GM12878 (cell line): ENCODE measurements around the gene NLN. TPM values are rescaled to one million over a fixed set of nuclear protein-coding genes. Genes with fewer than 3 reads are reported as not detected.

ENCODE experiments used
- ATAC-seq: fragments of 200-7000 bp; cut with Tn5 transposase; 3 replicates; pipeline ENCODE4 v1.9.1; 2020; ENCODE audit warnings: mild to moderate bottlenecking, moderate library complexity
- BruUV-seq: library from RNA; stranded (reverse); fragments of 400-500 nt; replicated peaks from 2 replicates; lab custom pipeline; 2021; lab: Mats Ljungman, UMichigan
- CTCF ChIA-PET: fragments of 300-600 bp; sonication (Branson Sonifier 250); formaldehyde crosslinking; extraction: SDS; loops from one replicate; lab custom pipeline; 2021; ENCODE audit warnings: inconsistent platforms; lab: Yijun Ruan, JAX
- POLR2A ChIA-PET: fragments of 350-600 bp; formaldehyde crosslinking; extraction: SDS; loops from one replicate; lab custom pipeline; 2021; ENCODE audit warnings: inconsistent platforms; lab: Charles Lee
- RAD21 ChIA-PET: fragments of 300-600 bp; sonication (Branson Sonifier 250); formaldehyde crosslinking; loops from one replicate; lab custom pipeline; 2023; ENCODE audit warnings: antibody characterized with exemption; ENCODE audit not compliant: unreplicated experiment; lab: Charles Lee
- SMC1A ChIA-PET: fragments of 300-600 bp; sonication (Branson Sonifier 250); formaldehyde crosslinking; loops from one replicate; lab custom pipeline; 2023; ENCODE audit not compliant: unreplicated experiment, uncharacterized antibody; lab: Charles Lee
- DNase-seq: peaks from one replicate; pipeline ENCODE4 v3.0.0-alpha.2; 2011; ENCODE audit warnings: low read depth, low spot score
- FAIRE-seq: peaks from 3 replicates; lab custom pipeline; 2011; peaks lifted over from hg19 to GRCh38; lab: Jason Lieb, UNC
- H2AFZ ChIP-seq: 2 replicates; pipeline ENCODE4 v1.6.0; 2011; ENCODE audit warnings: low read depth, low read length, control low read depth; ENCODE audit not compliant: control insufficient read depth
- H3K27ac ChIP-seq: 2 replicates; pipeline ENCODE4 v1.5.1; 2011; ENCODE audit warnings: control low read depth; ENCODE audit not compliant: control insufficient read depth, insufficient read depth
- H3K27me3 ChIP-seq, 2 experiments: replicated peaks in 1 of 2; 2 replicates each; pipeline versions ENCODE4 v1.6.0 to v1.6.1; 2011; ENCODE audit warnings: low read length in 1 of 2; ENCODE audit not compliant: control insufficient read depth in 2 of 2, insufficient read depth in 2 of 2
- H3K36me3 ChIP-seq, 2 experiments: 2 replicates each; pipeline ENCODE4 v1.5.1; 2011; ENCODE audit warnings: low read length in 1 of 2; ENCODE audit not compliant: control insufficient read depth in 2 of 2, insufficient read depth in 2 of 2
- H3K4me1 ChIP-seq: 2 replicates; pipeline ENCODE4 v1.6.1; 2011; ENCODE audit warnings: mild to moderate bottlenecking, low read length, moderate library complexity, mixed read lengths; ENCODE audit not compliant: control insufficient read depth, insufficient read depth
- H3K4me2 ChIP-seq: 2 replicates; pipeline ENCODE4 v1.6.0; 2011; ENCODE audit warnings: control low read depth; ENCODE audit not compliant: control insufficient read depth, insufficient read depth
- H3K4me3 ChIP-seq: fragments of 200-600 bp; sonication (generic); 2 replicates; pipeline ENCODE4 v1.5.1; 2016
- H3K79me2 ChIP-seq: 2 replicates; pipeline ENCODE4 v1.6.0; 2011; ENCODE audit warnings: low read length; ENCODE audit not compliant: control insufficient read depth, insufficient read depth
- H3K9ac ChIP-seq: 2 replicates; pipeline ENCODE4 v1.8.0; 2011; ENCODE audit warnings: low read length, control low read depth, mixed read lengths; ENCODE audit not compliant: control insufficient read depth, insufficient read depth
- H3K9me3 ChIP-seq: replicated peaks from 3 replicates; pipeline ENCODE4 v1.5.1; 2011; ENCODE audit warnings: mild to moderate bottlenecking, low read length; ENCODE audit not compliant: control insufficient read depth, insufficient read depth
- H4K20me1 ChIP-seq: 2 replicates; pipeline ENCODE4 v1.6.0; 2011; ENCODE audit not compliant: control insufficient read depth, insufficient read depth
- ATF3 ChIP-seq: IDR thresholded peaks from 2 replicates; pipeline ENCODE4 v1.6.1; 2011; ENCODE audit warnings: low read depth, mild to moderate bottlenecking, low read length, moderate library complexity, borderline replicate concordance; ENCODE audit errors: extremely low read depth
- CBX3 ChIP-seq: fragments of 200-600 bp; sonication (generic); IDR thresholded peaks from 2 replicates; pipeline ENCODE4 v1.6.1; 2016; ENCODE audit warnings: low read depth, borderline replicate concordance
- CBX5 ChIP-seq: sonication (generic); IDR thresholded peaks from 2 replicates; pipeline ENCODE4 v1.6.1; 2016; ENCODE audit warnings: low read depth, moderate library complexity, mild to moderate bottlenecking, inconsistent platforms
- CHD4 ChIP-seq: fragments of 200-600 bp; sonication (generic); IDR thresholded peaks from 2 replicates; pipeline ENCODE4 v1.6.1; 2016; ENCODE audit warnings: mild to moderate bottlenecking
- EGR1 ChIP-seq, 2 experiments: IDR thresholded peaks; 1 replicate in 1 of 2; 2 replicates in 1 of 2; pipeline ENCODE4 v1.6.1; 2011 to 2012; ENCODE audit warnings: low read depth in 2 of 2, low read length in 2 of 2, borderline replicate concordance in 1 of 2, mild to moderate bottlenecking in 1 of 2, moderate library complexity in 1 of 2
- ETV6 ChIP-seq, 2 experiments: fragments of 450-650 bp in 1 of 2; IDR thresholded peaks in 1 of 2; conservative IDR thresholded peaks in 1 of 2; 2 replicates each; pipeline ENCODE4 v1.6.1; 2014; ENCODE audit warnings: antibody characterized with exemption in 1 of 2, borderline replicate concordance in 1 of 2, low read depth in 1 of 2, mild to moderate bottlenecking in 1 of 2, moderate library complexity in 1 of 2
- FOXM1 ChIP-seq: IDR thresholded peaks from 2 replicates; pipeline ENCODE4 v1.6.1; 2012; ENCODE audit warnings: low read depth, mild to moderate bottlenecking, inconsistent platforms, low read length, moderate library complexity
- IRF3 ChIP-seq: fragments of 450-650 bp; IDR thresholded peaks from 2 replicates; pipeline ENCODE4 v1.6.1; 2014; ENCODE audit warnings: mild to moderate bottlenecking
- LARP7 ChIP-seq: fragments of 450-650 bp; IDR thresholded peaks from 2 replicates; pipeline ENCODE4 v1.6.1; 2017; ENCODE audit warnings: mild to moderate bottlenecking
- MEF2A ChIP-seq: IDR thresholded peaks from 2 replicates; pipeline ENCODE4 v1.6.1; 2011; ENCODE audit warnings: low read depth, mild to moderate bottlenecking, low read length, moderate library complexity; ENCODE audit not compliant: insufficient read depth
- MYB ChIP-seq: fragments of 150-350 bp; IDR thresholded peaks from 2 replicates; pipeline ENCODE4 v1.6.1; 2014; ENCODE audit warnings: mild to moderate bottlenecking, low read depth, low read length, borderline replicate concordance
- NFIC ChIP-seq: IDR thresholded peaks from 2 replicates; pipeline ENCODE4 v1.6.1; 2012; ENCODE audit warnings: low read depth, mild to moderate bottlenecking, inconsistent platforms, low read length, moderate library complexity
- NFYB ChIP-seq: IDR thresholded peaks from 2 replicates; pipeline ENCODE4 v1.6.1; 2011; ENCODE audit warnings: low read depth, mild to moderate bottlenecking, low read length, improper control_type of control experiment, moderate library complexity; ENCODE audit not compliant: insufficient read depth
- STAT1 ChIP-seq: fragments of 450-650 bp; conservative IDR thresholded peaks from 2 replicates; pipeline ENCODE4 v1.6.1; 2014; ENCODE audit warnings: antibody characterized with exemption, mild to moderate bottlenecking
- SUPT20H ChIP-seq: IDR thresholded peaks from 2 replicates; pipeline ENCODE4 v1.6.1; 2011; ENCODE audit warnings: low read depth, mild to moderate bottlenecking, low read length, moderate library complexity, borderline replicate concordance; ENCODE audit not compliant: control insufficient read depth
- ZNF217 ChIP-seq: fragments of 450-650 bp; IDR thresholded peaks from 2 replicates; pipeline ENCODE4 v1.6.1; 2017; ENCODE audit warnings: antibody characterized with exemption, mild to moderate bottlenecking
- ZSCAN29 ChIP-seq: fragments of 450-650 bp; IDR thresholded peaks from 2 replicates; pipeline ENCODE4 v1.6.1; 2017; ENCODE audit warnings: mild to moderate bottlenecking, moderate library complexity
- WGBS: methylation state at CpG from one replicate; pipeline ENCODE4 v1.1.6; 2016; ENCODE audit warnings: low lambda C conversion rate; ENCODE audit not compliant: insufficient replicate concordance, insufficient coverage; ENCODE audit errors: missing lambda C conversion rate; 5-methylcytosine and 5-hydroxymethylcytosine counted together
- in situ Hi-C: fragments of 300-500 bp; cut with MboI; formaldehyde crosslinking; loops from 9 replicates; pipeline ENCODE4 v1.14.3; 2018; ENCODE audit warnings: mixed read lengths
- intact Hi-C: fragments of 100-400 bp; cut with micrococcal nuclease; formaldehyde crosslinking; loops from one replicate; pipeline ENCODE4 v1.14.2; 2022; ENCODE audit not compliant: unreplicated experiment
- polyA plus RNA-seq, 11 experiments: library from polyadenylated mRNA; depleted of rRNA in 4 of 11; unstranded in 6 of 11; stranded (reverse) in 5 of 11; fragments of >200 nt; fragmentation: Nextera tagmentation in 4 of 11; fragmentation: Illumina TruSeq in 1 of 11; extraction: Ambion mirVana in 4 of 11; extraction: Trizol in 1 of 11; gene quantifications; 1 replicate in 1 of 11; 2 replicates in 10 of 11; pipeline versions ENCODE4 v1.2.1 to v1.2.3, GENCODE V29; 2011 to 2016; ENCODE audit warnings: inconsistent platforms in 2 of 11, missing spikeins in 2 of 11, low read depth in 1 of 11
- total RNA-seq, 4 experiments: library from RNA; depleted of rRNA in 3 of 4; stranded (reverse); fragments of >200 nt in 3 of 4; fragmentation: Illumina TruSeq in 1 of 4; extraction: Trizol in 1 of 4; gene quantifications; 2 replicates each; pipeline versions ENCODE4 v1.2.1 to v1.2.3, GENCODE V29; 2013 to 2021

Gene NLN
- total and polyA plus RNA-seq, 10 of the 15 experiments (the other 5 are each of a cell fraction or from before 2014, with no cell fraction given), result 6.8 to 56.9 (median 33.3) TPM

- no peak overlapping the region for H3K4me2 ChIP-seq
- no peaks in the 10 kb centered on the region for H3K36me3 ChIP-seq
- no peaks in the 10 kb centered on the region for H3K27me3 ChIP-seq
- H3K4me3 ChIP-seq, result no peak overlapping the region
- H3K79me2 ChIP-seq, result no peaks in the 10 kb centered on the region
- H3K9me3 ChIP-seq, result no peaks in the 10 kb centered on the region
- no peak for FAIRE-seq
- peaks cover 11% of the 10 kb centered on the region for H3K4me1 ChIP-seq
- ChIA-PET SMC1A (interaction anchor here (0.6 to 1.0 kb wide), 3 partner anchors 64 to 203 kb away, joined by 3 to 4 read pairs (median 4); no protein-coding TSS in a partner anchor), POLR2A (interaction anchor here (0.6 to 1.2 kb wide), 2 partner anchors 52 to 93 kb away, joined by 3 to 5 read pairs; no protein-coding TSS in a partner anchor), CTCF (interaction anchor here (0.6 kb wide), 1 partner anchor 86 kb away, joined by 4 read pairs; no protein-coding TSS in a partner anchor), RAD21 (interaction anchor here (0.6 kb wide), 1 partner anchor 109 kb away, joined by 3 read pairs; the partner anchor contains the start of gene NLN)
- WGBS, result 90% methylated on average over 1 of the region's 1 CpG
- DNase-seq, result no peak
- H3K9ac ChIP-seq, result no peak overlapping the region
- no TSS peak for BruUV-seq
- in situ Hi-C loops, result no loop called here
- H3K27ac ChIP-seq, result no peak overlapping the region
- ATAC-seq, result no peak
- H4K20me1 ChIP-seq, result no peaks in the 10 kb centered on the region
- intact Hi-C loops, result no loop called here
- H2AFZ ChIP-seq, result no peak overlapping the region
- no peak for TF ChIP-seq CBX5
- no peak for TF ChIP-seq LARP7
- TF ChIP-seq ZNF217, result no peak
- TF ChIP-seq ZSCAN29, result no peak
- no peak for TF ChIP-seq CHD4
- TF ChIP-seq IRF3, result no peak
- no peak for TF ChIP-seq MEF2A
- TF ChIP-seq MYB, result no peak
- no peak for TF ChIP-seq STAT1
- TF ChIP-seq ATF3, result no peak
- no peak for TF ChIP-seq EGR1 (IDR thresholded peaks at IDR 0.05; ENCODE audit: borderline replicate concordance in 1 of 2, low read depth in 2 of 2, low read length in 2 of 2)
- TF ChIP-seq FOXM1, result no peak
- no peak for TF ChIP-seq NFIC
- no peak for TF ChIP-seq CBX3
- no peak for TF ChIP-seq NFYB
- no peak for TF ChIP-seq SUPT20H
- TF ChIP-seq ETV6 (conservative IDR thresholded peaks at IDR 0.05 in 1 of 2, IDR thresholded peaks at IDR 0.05 in 1 of 2; ENCODE audit: borderline replicate concordance in 1 of 2, low read depth in 1 of 2), result no peak
Observed at GRCh38 chr5:65831276-65831675, 109.3 kb downstream of the NLN start.
